Liver (tissue), 3 donors: ENCODE data around the gene ULK4.

Experiments used
- HNF4G ChIP-seq: IDR thresholded peaks from 2 replicates; pipeline ENCODE4 v1.6.1; 2016; ENCODE audit warnings: antibody characterized with exemption
- TAF1 ChIP-seq: conservative IDR thresholded peaks from 2 replicates; pipeline ENCODE4 v1.6.1; 2016; ENCODE audit warnings: antibody characterized with exemption, mild to moderate bottlenecking
- TF ChIP-seq, protein P1 (sequence below): fragments of 150-350 bp; IDR thresholded peaks from 2 replicates; pipeline ENCODE4 v1.5.1; 2017; ENCODE audit warnings: improper control_type of control experiment, low read depth, low read length; ENCODE audit not compliant: missing input control
- TF ChIP-seq, protein P2 (sequence below): IDR thresholded peaks from 2 replicates; pipeline ENCODE4 v1.6.1; 2016; ENCODE audit warnings: antibody characterized with exemption, mild to moderate bottlenecking
- donor health status: healthy.
- donor health status: healthy.

DNA sequence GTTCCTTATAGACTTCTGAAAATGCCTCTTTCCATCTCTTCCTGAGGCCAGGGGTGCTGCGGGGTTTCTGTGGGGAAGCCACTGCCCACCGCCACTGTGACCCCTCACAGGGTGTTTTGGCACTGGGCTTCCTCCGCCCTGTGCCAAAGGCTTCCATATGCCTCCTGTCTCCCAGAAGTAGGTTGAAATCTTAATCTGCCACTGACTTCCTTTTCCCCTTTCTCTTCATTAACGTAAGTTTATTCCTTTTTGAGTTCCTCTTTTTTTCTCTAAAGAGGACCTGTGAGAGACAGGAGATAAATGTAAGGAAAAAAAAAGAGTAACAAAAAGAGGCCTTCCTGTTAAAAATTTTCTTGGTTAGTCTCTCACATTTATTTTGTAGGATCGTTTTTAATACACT lies 542.1 kb downstream of the ULK4 start:
- TF ChIP-seq, protein P1, sequence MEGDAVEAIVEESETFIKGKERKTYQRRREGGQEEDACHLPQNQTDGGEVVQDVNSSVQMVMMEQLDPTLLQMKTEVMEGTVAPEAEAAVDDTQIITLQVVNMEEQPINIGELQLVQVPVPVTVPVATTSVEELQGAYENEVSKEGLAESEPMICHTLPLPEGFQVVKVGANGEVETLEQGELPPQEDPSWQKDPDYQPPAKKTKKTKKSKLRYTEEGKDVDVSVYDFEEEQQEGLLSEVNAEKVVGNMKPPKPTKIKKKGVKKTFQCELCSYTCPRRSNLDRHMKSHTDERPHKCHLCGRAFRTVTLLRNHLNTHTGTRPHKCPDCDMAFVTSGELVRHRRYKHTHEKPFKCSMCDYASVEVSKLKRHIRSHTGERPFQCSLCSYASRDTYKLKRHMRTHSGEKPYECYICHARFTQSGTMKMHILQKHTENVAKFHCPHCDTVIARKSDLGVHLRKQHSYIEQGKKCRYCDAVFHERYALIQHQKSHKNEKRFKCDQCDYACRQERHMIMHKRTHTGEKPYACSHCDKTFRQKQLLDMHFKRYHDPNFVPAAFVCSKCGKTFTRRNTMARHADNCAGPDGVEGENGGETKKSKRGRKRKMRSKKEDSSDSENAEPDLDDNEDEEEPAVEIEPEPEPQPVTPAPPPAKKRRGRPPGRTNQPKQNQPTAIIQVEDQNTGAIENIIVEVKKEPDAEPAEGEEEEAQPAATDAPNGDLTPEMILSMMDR, result no peak
- TF ChIP-seq, protein P2, sequence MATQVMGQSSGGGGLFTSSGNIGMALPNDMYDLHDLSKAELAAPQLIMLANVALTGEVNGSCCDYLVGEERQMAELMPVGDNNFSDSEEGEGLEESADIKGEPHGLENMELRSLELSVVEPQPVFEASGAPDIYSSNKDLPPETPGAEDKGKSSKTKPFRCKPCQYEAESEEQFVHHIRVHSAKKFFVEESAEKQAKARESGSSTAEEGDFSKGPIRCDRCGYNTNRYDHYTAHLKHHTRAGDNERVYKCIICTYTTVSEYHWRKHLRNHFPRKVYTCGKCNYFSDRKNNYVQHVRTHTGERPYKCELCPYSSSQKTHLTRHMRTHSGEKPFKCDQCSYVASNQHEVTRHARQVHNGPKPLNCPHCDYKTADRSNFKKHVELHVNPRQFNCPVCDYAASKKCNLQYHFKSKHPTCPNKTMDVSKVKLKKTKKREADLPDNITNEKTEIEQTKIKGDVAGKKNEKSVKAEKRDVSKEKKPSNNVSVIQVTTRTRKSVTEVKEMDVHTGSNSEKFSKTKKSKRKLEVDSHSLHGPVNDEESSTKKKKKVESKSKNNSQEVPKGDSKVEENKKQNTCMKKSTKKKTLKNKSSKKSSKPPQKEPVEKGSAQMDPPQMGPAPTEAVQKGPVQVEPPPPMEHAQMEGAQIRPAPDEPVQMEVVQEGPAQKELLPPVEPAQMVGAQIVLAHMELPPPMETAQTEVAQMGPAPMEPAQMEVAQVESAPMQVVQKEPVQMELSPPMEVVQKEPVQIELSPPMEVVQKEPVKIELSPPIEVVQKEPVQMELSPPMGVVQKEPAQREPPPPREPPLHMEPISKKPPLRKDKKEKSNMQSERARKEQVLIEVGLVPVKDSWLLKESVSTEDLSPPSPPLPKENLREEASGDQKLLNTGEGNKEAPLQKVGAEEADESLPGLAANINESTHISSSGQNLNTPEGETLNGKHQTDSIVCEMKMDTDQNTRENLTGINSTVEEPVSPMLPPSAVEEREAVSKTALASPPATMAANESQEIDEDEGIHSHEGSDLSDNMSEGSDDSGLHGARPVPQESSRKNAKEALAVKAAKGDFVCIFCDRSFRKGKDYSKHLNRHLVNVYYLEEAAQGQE, result no peak
- TF ChIP-seq TAF1, result no peak
- TF ChIP-seq HNF4G, result no peak
